Smooth muscle cell (in vitro differentiated cells): Measurements from ENCODE around the gene PCAT6. TPM values are rescaled to one million over a fixed set of nuclear protein-coding genes. Genes with fewer than 3 reads are reported as not detected.

Source experiments
- DNase-seq: peaks from one replicate; lab custom pipeline; 2025; ENCODE audit not compliant: unreplicated experiment; lab: John Stamatoyannopoulos, UW
- H2AFZ ChIP-seq: fragments of 200-600 bp; sonication (generic); 2 replicates; pipeline ENCODE4 v1.6.0; 2016; ENCODE audit warnings: antibody characterized with exemption, low read depth, mild to moderate bottlenecking
- H3F3A ChIP-seq: fragments of 200-600 bp; sonication (generic); 2 replicates; pipeline ENCODE4 v1.6.0; 2017; ENCODE audit warnings: antibody characterized with exemption, low read depth
- H3K27ac ChIP-seq: fragments of 200-600 bp; sonication (generic); 2 replicates; pipeline ENCODE4 v1.5.1; 2016; ENCODE audit warnings: low read depth, mild to moderate bottlenecking
- H3K27me3 ChIP-seq: fragments of 200-600 bp; sonication (generic); 2 replicates; pipeline ENCODE4 v1.6.1; 2016; ENCODE audit warnings: low read depth, mild to moderate bottlenecking
- H3K36me3 ChIP-seq: fragments of 200-600 bp; sonication (generic); 2 replicates; pipeline ENCODE4 v1.5.1; 2016; ENCODE audit warnings: low read depth
- H3K4me1 ChIP-seq: fragments of 200-600 bp; sonication (generic); 2 replicates; pipeline ENCODE4 v1.5.1; 2016; ENCODE audit warnings: low read depth
- H3K4me2 ChIP-seq: fragments of 200-600 bp; sonication (generic); 2 replicates; pipeline ENCODE4 v1.6.0; 2016; ENCODE audit warnings: mild to moderate bottlenecking
- H3K4me3 ChIP-seq: fragments of 200-600 bp; sonication (generic); 2 replicates; pipeline ENCODE4 v1.5.1; 2016; ENCODE audit warnings: mild to moderate bottlenecking
- H3K79me2 ChIP-seq: fragments of 200-600 bp; sonication (generic); 2 replicates; pipeline ENCODE4 v1.6.0; 2016; ENCODE audit warnings: low read depth, mild to moderate bottlenecking
- H3K9ac ChIP-seq: fragments of 200-600 bp; sonication (generic); 2 replicates; pipeline ENCODE4 v1.6.0; 2016; ENCODE audit warnings: low read depth
- H3K9me3 ChIP-seq: fragments of 200-600 bp; sonication (generic); replicated peaks from 2 replicates; pipeline ENCODE4 v1.5.1; 2016; ENCODE audit warnings: low read depth
- H4K20me1 ChIP-seq: fragments of 200-600 bp; sonication (generic); 2 replicates; pipeline ENCODE4 v1.6.0; 2016; ENCODE audit warnings: low read depth
- WGBS: methylation state at CpG from one replicate; pipeline ENCODE4 v1.1.7; 2016; ENCODE audit warnings: low lambda C conversion rate; 5-methylcytosine and 5-hydroxymethylcytosine counted together
- polyA plus RNA-seq: library from polyadenylated mRNA; unstranded; fragments of >200 nt; fragmentation: Nextera tagmentation; extraction: Ambion mirVana; gene quantifications from 2 replicates; pipeline ENCODE4 v1.2.1, GENCODE V29; 2016
- total RNA-seq: library from RNA; depleted of rRNA; stranded (reverse); fragments of >200 nt; gene quantifications from 2 replicates; pipeline ENCODE4 v1.2.3, GENCODE V29; 2014
- TF ChIP-seq, protein P1 (sequence below): fragments of 200-600 bp; sonication (generic); IDR thresholded peaks from 2 replicates; pipeline ENCODE4 v1.5.1; 2017; ENCODE audit warnings: borderline replicate concordance, mild to moderate bottlenecking, antibody characterized with exemption; ENCODE audit not compliant: insufficient read depth, poor library complexity, severe bottlenecking

Gene PCAT6
- total and polyA plus RNA-seq, 2 experiments from 2014 or later, result 13.0 to 30.1 TPM

DNA sequence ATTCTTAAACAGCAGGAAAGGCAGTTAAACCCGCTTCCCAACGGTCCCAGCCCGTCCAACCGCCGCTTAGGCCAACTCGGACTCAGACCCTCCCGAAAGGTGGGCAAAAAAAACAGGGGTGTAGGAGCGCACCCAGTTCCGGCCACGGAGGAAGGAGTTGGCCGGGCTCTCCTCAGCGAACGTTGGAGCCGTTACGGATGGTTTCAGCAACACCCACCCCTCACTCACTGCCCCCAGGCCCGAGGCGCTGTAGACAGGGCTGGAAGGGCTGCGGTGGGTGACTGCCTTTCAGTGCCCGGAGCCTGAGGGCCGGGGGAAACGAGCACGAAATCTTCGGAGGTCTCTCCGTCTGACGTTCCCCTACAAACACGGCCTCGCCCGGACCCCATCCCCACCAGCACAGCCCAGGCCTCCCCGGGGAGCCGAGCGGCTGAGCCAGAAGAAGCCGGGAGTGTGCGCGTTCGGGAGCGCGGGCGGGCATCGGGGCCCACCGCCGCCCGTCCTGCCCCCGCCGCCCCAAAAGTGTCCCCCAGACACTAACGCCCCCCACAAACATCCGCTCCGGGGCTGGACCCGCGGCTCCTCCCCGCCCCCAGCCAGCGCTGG, 3.8 kb upstream of the PCAT6 start:
- Histone ChIP-seq H3K9me3 (no peaks in the 10 kb centered on the region), H3F3A (peaks cover 18% of the 10 kb centered on the region), H4K20me1 (peaks cover 54% of the 10 kb centered on the region), H2AFZ (no peak overlapping the region), H3K79me2 (peaks cover 65% of the 10 kb centered on the region), H3K4me2 (peak overlapping the region; percentile 99), H3K27ac (peak overlapping the region; percentile 94), H3K9ac (peak overlapping the region; percentile 98), H3K4me3 (peak overlapping the region; percentile 98), H3K36me3 (no peaks in the 10 kb centered on the region), H3K27me3 (no peaks in the 10 kb centered on the region), H3K4me1 (peaks cover 49% of the 10 kb centered on the region)
- DNase-seq, result no peak
- under 1% methylated on average over 35 of the region's 51 CpGs for WGBS
- TF ChIP-seq, protein P1, sequence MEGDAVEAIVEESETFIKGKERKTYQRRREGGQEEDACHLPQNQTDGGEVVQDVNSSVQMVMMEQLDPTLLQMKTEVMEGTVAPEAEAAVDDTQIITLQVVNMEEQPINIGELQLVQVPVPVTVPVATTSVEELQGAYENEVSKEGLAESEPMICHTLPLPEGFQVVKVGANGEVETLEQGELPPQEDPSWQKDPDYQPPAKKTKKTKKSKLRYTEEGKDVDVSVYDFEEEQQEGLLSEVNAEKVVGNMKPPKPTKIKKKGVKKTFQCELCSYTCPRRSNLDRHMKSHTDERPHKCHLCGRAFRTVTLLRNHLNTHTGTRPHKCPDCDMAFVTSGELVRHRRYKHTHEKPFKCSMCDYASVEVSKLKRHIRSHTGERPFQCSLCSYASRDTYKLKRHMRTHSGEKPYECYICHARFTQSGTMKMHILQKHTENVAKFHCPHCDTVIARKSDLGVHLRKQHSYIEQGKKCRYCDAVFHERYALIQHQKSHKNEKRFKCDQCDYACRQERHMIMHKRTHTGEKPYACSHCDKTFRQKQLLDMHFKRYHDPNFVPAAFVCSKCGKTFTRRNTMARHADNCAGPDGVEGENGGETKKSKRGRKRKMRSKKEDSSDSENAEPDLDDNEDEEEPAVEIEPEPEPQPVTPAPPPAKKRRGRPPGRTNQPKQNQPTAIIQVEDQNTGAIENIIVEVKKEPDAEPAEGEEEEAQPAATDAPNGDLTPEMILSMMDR, result no peak

DNA sequence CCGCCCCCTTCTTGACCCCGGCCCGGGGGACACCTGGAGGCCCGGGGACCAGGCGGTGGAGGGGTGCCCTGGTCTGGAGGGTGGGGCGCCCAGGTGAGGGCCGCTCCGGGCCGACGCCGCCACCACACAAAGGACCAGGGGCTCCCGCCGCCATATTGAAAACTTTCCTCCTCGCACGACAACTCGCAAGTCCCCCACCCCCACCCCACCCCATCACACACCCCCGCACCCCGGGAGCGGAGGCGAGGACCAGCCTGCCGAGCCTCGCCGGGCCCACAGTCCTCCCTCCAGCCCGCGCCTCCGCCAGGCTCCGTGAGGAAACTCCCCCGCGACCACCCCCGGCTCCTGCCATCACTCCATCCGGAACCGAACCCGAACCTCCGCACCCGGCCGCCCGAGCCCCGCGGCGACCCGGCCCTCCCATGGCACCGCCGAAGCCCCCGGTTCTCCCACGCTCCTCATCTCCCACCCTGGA, 3.3 kb upstream of the PCAT6 start:
- Histone ChIP-seq H3F3A (peaks cover 18% of the 10 kb centered on the region), H3K4me2 (peak overlapping the region; percentile 99), H2AFZ (no peak overlapping the region), H3K9ac (peak overlapping the region; percentile 98), H3K79me2 (peaks cover 60% of the 10 kb centered on the region), H3K27me3 (no peaks in the 10 kb centered on the region), H3K9me3 (no peaks in the 10 kb centered on the region), H3K4me1 (peaks cover 55% of the 10 kb centered on the region), H4K20me1 (peaks cover 49% of the 10 kb centered on the region), H3K27ac (peak overlapping the region; percentile 94), H3K4me3 (peak overlapping the region; percentile 98), H3K36me3 (no peaks in the 10 kb centered on the region)
- WGBS, result 0% methylated on average over 4 of the region's 45 CpGs
- no peak for DNase-seq
- TF ChIP-seq, protein P1, result no peak

DNA sequence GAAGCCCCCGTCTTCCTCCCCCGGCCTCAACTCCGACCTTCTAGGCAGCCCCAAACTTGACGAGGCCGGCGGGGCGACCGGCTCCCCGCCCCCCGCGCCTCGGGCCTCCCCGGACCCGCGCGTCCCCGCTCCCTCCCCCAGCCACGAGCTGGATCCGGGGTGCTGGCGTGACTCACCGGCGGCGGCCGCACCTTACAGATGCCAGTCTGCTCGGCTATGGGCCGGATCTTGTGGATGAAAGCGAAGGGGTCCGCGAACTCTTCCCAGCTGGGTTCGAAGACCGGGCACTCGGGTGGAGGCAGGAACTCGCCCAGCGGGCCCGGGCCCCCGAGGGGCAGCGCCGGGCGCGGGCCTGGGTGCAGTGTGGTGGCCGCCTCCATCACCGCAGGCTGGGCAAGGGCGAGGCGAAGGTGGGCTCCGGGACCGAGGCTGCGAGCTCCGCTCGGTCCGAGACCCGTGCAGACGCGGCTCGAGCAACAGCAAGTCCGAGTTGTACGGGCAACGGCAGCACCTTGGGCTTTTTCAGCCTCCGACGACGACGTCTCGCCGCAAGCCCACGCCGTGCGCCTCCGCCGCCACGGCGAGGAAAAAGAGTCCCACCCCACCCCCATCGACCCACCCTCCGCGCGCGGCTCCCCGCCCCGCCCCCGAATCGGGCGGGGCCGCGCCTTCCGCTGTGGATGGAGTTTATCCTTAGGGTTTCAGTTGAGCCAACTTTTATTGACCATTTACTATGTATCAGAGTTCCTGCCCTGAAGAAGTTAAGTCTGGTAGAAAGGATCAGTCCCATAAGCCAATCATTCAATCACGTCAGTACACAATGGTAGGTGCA, 2.6 kb upstream of the PCAT6 start, which contains the start of gene KDM5B:
KDM5B (minus strand) TSS at position 496 of the 832 bp plus-strand sequence; CDS start at position 380, 116 bp downstream.
- Histone ChIP-seq H3K9ac (peak within 1 kb of the TSS; percentile 98), H3K27me3 (no peaks in the 10 kb centered on the region), H3F3A (peaks cover 18% of the 10 kb centered on the region), H4K20me1 (peaks cover 42% of the 10 kb centered on the region), H3K27ac (peak within 1 kb of the TSS; percentile 94), H3K36me3 (no peaks in the 10 kb centered on the region), H3K4me2 (peak within 1 kb of the TSS; percentile 99), H3K4me1 (peaks cover 57% of the 10 kb centered on the region), H3K4me3 (peak within 1 kb of the TSS; percentile 98), H3K9me3 (no peaks in the 10 kb centered on the region), H2AFZ (peak within 1 kb of the TSS; percentile 86), H3K79me2 (peaks cover 53% of the 10 kb centered on the region)
- peak; percentile 46 for DNase-seq
- WGBS, result under 1% methylated on average over 54 of the region's 84 CpGs
- TF ChIP-seq, protein P1, result no peak
